WERI-Rb-1 (cell line): ENCODE data around the gene CCL21.
"Not testable (repeated sequence)": the region's sequence is repeated elsewhere in the genome, so short reads cannot be mapped to it uniquely, and the experiment has no call there.

Experiments
- DNase-seq: peaks from one replicate; pipeline ENCODE4 v3.0.0-alpha.2; 2020
- H3K27ac ChIP-seq: fragments of 250-450 bp; sonication (Bioruptor Pico); 2 replicates; pipeline ENCODE4 v1.5.1; 2020; ENCODE audit warnings: mild to moderate bottlenecking, moderate library complexity
- H3K27me3 ChIP-seq: fragments of 250-450 bp; sonication (Bioruptor Pico); 2 replicates; pipeline ENCODE4 v1.5.1; 2021; ENCODE audit warnings: mild to moderate bottlenecking, low read depth, moderate library complexity; ENCODE audit not compliant: insufficient read depth, severe bottlenecking
- H3K36me3 ChIP-seq: fragments of 250-450 bp; sonication (Bioruptor Pico); 2 replicates; pipeline ENCODE4 v1.5.1; 2020; ENCODE audit warnings: mild to moderate bottlenecking, moderate library complexity
- H3K4me3 ChIP-seq: 2 replicates; pipeline ENCODE4 v1.5.1; 2011; ENCODE audit warnings: low read depth, mild to moderate bottlenecking, control low read depth, low read length
- H3K9me3 ChIP-seq: fragments of 250-450 bp; sonication (Bioruptor Pico); 2 replicates; pipeline ENCODE4 v1.5.1; 2021; ENCODE audit warnings: mild to moderate bottlenecking, moderate library complexity; ENCODE audit not compliant: severe bottlenecking
- CTCF ChIP-seq: IDR thresholded peaks from 2 replicates; pipeline ENCODE4 v1.5.1; 2011; ENCODE audit warnings: low read depth, mild to moderate bottlenecking, control low read depth, inconsistent platforms, low read length

Gene CCL21

GRCh38 chr9:34723141-34723540, 13.2 kb upstream of the CCL21 start:
- Histone ChIP-seq H3K36me3 (no peaks in the 10 kb centered on the region), H3K4me3 (no peak overlapping the region), H3K27ac (no peak overlapping the region), H3K9me3 (no peaks in the 10 kb centered on the region), H3K27me3 (no peaks in the 10 kb centered on the region)
- TF ChIP-seq CTCF: no peak
- no peak for DNase-seq

- not testable (repeated sequence) for H3K36me3 ChIP-seq, DNase-seq, H3K27me3 ChIP-seq, H3K27ac ChIP-seq, H3K9me3 ChIP-seq, H3K4me3 ChIP-seq
Measured at GRCh38 chr9:34719769-34720025, 9.8 kb upstream of the CCL21 start.

- H3K27me3 ChIP-seq: no peaks in the 10 kb centered on the region
- H3K27ac ChIP-seq: no peak overlapping the region
- no peaks in the 10 kb centered on the region for H3K36me3 ChIP-seq
- TF ChIP-seq CTCF: no peak
- H3K9me3 ChIP-seq: no peaks in the 10 kb centered on the region
- no peak for DNase-seq
- H3K4me3 ChIP-seq: no peak overlapping the region
Measured at GRCh38 chr9:34719021-34719768, 9.3 kb upstream of the CCL21 start.

DNA sequence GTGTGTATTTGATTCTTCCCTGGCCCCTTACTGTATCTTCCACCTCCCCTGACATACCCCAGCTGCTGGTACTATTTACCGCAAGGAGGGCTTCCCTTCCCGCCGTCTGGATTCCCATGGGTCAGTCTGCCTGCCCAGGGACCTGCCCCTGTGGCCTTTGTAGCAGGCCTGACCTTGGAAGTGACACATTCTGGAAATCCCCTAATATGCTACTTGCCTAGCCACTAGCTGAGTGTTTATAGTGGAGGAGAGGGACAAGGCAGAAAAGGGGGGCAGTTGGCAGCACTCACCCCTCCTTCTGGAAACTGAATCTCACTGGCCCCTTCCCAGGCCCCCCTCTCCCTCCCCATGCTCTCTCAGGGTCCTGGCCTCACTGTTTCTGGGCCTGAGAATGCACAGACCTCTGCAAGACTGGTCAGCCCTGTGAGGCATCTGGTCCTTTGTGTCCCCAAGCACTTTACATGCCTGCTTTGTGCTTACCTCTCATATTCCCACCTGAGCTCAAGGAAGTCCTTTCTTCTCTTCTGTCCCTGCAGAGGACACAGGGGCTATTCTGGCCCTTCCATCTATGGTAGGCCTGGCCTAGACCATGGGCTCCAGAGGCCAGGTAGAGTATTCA, 8.2 kb upstream of the CCL21 start:
- H3K4me3 ChIP-seq: no peak overlapping the region
- no peak overlapping the region for H3K27ac ChIP-seq
- no peak for TF ChIP-seq CTCF
- no peak for DNase-seq
- H3K36me3 ChIP-seq: no peaks in the 10 kb centered on the region
- H3K27me3 ChIP-seq: no peaks in the 10 kb centered on the region
- no peaks in the 10 kb centered on the region for H3K9me3 ChIP-seq

DNA sequence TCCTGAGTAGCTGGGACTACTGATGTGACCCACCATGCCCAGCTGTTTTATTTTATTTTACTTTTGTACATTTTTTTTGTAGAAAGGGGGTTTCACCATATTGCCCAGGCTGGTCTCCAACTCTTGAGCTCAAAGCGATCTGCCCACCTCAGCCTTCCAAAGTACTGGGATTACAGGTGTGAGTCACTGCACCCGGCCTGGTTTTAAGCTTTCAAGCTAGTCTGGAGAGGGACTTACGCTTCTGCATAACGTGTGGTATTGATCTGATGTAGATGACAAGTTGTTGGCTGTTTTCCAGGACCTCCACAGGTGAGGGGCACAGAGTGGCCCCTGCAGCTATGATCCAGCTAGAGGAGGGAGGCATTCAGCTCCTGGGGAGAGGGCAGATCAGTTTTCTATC, 6.8 kb upstream of the CCL21 start:
- Histone ChIP-seq H3K9me3 (no peaks in the 10 kb centered on the region), H3K27me3 (no peaks in the 10 kb centered on the region), H3K4me3 (no peak overlapping the region), H3K36me3 (no peaks in the 10 kb centered on the region), H3K27ac (no peak overlapping the region)
- TF ChIP-seq CTCF: no peak
- DNase-seq: peak; percentile 61

DNA sequence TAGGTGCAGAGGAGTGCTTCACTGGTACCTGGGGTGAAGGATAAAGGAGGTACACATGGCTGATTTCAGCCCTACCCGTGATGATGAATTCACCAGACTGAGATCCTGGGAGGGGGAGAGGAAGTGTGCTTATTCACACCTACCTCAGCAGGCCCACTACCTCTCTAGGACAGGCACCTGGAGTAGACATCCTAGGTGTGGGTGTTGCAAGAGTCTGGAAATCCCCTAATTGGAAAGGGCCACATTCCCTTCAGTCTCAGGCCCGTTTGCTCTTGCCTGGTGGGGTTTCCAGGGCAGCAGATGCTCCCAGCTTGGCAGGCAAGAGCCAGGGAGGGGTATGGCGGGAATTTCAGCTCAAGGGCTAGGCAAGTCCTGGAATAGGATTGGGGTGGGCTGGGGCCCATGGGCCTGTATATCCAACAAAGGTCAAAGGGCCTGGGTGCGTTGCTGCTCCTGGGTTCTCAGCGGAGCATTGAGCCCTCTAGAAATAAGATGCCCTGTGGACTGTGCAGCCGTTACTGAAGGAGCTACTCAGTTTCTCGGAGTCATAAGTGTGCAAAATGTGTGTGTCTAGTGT, 5.8 kb upstream of the CCL21 start:
- DNase-seq: no peak
- Histone ChIP-seq H3K9me3 (no peaks in the 10 kb centered on the region), H3K27ac (no peak overlapping the region), H3K27me3 (no peaks in the 10 kb centered on the region), H3K36me3 (no peaks in the 10 kb centered on the region), H3K4me3 (no peak overlapping the region)
- TF ChIP-seq CTCF: no peak
